GM18511 (cell line): ENCODE measurements around the gene TAF5L.
"Not testable (repeated sequence)": the region's sequence is repeated elsewhere in the genome, so short reads cannot be mapped to it uniquely, and the experiment has no call there.

Source experiments
- ATAC-seq: cut with Tn5 transposase; IDR thresholded peaks from one replicate; pipeline ENCODE4 v1.9.1; 2021; ENCODE audit warnings: mild to moderate bottlenecking, moderate library complexity; ENCODE audit not compliant: unreplicated experiment

TAF5L gene

GRCh38 chr1:229572286-229572685 lies 53.6 kb downstream of the TAF5L start:
- no peak for ATAC-seq

DNA sequence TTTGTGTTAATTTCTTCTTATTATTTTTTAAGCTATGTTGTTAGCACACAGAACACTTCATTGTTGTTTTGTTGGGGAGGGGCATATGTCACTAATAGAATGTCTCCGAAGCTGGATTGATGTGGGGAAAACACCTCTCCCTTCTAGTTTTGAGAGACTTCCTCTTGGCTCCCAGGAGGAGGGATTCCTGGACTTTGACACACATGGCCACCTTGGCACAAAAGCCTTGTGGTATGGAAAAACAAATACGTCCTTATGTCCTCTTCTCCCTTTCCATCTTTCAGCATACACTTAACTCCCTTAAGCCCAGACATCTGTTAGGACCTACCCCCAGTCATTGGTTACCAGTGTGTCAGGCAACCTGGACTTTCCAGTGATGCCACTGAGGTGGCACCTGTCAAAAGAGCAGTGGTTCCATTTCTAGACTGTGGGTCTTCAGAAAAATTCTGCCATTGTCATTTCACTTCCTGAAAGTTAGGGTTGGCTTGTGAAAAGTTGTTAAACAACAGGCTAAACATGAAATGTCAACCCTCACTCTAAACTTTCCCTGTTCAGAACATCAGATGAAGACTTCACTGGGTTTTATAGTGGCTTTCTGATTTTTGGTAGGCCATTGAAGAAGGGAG lies 54.9 kb downstream of the TAF5L start:
- no peak for ATAC-seq

DNA sequence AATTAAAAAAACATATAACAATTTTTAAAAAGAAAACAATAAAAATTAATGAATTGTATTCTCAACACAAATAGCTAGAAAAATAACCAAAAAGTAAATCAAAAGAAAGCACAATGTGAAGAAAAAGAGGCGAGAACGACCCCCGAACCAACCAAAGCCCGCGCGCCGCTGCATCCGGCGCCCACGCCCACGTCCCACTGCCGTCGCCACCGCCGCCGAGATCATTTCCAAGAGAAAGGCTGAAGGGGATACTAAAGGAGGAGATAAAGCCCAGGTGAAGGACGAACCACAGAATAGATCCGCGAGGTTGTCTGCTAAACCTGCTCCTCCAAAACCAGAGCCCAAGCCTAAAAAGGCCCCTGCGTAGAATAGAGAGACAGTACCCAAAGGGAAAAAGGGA lies 55.6 kb downstream of the TAF5L start:
- no peak for ATAC-seq

DNA sequence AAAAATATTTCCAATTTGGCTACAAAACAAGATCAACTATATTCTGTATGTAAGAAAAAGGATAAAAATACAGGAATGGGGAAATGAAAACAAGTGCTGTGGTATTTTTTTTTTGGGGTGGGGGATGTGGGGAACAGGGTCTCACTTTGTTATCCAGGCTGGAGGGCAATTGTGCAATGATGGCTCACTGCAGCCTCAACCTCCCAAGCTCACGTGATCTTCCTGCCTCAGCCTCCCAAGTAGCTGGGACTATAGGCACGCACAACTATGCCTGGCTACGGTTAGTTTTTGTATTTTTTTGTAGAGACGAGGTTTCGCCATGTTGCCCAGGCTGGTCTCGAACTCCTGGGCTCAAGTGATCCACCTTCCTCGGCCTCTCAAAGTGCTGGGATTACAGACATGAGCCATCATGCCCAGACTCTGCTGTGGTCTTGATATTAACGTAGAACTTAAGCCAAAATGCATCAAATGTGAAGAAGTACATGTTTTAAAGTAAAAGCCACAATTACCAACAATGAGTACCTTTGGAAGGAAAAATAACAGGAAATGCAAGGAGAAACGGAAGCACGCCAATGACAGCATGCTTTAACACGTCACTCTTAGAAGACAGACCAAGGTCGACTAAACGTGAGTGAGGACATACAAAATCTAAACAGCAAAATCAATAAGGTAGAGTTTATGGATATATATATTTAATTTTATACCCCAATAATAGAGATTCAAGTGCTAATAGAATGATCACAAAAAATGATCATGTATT lies 58.6 kb downstream of the TAF5L start:
- no peak for ATAC-seq

DNA sequence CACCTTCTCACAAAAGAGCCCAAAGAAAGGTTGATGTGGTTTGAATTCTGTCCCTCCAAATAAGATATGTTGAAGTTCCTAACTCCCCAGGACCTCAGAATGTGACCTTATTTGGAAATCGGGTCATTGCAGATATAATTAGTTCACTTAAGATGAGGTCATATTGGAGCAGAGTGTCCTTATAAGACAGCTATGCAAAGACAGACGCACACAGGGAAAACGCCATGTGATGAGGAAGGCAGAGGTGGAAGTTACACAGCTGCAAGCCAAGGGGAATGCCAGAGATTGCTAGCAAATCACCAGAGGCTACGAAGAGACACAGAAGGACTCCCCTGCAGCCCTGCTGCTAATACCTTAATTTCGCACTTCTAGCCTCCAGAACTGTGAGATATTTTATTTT lies 62.2 kb downstream of the TAF5L start:
- ATAC-seq, result no peak

DNA sequence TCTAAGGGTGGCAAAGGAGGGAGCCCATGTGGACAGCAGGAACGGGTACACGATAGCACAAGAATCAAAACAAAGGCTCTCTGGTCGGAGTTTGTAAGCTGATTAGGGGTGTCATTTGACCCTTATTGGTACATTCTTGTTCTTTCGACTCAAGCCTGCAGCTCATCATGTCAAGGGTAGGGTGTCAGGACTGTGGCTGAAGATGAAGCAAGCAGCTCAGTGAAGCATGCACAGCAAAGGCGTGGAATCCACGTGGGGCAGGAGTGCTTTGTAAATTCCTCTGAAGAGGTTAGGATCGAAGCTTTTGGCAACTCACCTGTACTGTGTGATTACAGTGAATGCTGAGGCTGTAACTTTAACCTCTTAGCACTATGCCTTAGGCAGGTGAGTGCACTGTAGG lies 62.7 kb downstream of the TAF5L start:
- no peak for ATAC-seq

DNA sequence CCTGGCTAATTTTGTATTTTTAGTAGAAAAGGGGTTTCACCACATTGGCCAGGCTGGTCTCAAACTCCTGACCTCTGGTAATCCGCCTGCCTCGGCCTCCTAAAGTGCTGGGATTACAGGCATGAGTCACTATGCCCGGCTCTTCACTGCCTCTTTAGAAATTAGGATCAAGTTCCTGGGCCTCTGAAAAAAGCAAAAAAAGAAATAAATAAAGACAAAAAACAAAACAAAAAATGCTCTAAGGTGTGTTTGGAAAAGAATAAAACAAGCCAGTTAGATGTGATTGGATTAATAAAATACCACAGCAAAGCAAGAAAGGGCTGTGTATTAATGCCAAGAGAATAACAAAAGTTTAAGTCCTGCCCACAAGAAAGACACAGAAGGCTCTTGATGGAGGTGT lies 63.2 kb downstream of the TAF5L start:
- ATAC-seq, result no peak

- no peak for ATAC-seq
These were observed 64.8 kb downstream of the TAF5L start for GRCh38 chr1:229561141-229561540.

DNA sequence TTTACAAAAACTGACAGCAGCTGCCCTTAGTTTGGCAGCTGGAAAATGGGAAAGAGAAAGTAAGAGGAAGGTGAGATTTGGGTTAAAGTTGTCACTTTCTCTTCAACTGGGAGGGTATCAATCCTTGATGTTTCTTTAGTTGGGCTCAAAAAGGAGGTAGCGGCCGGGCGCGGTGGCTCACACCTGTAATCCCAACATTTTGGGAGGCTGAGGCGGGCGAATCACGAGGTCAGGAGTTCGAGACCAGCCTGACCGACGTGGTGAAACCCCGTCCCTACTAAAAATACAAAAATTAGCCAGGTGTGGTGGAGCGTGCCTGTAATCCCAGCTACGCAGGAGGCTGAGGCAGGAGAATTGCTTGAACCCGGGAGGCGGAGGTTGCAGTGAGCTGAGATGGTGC lies 65.8 kb downstream of the TAF5L start:
- not testable (repeated sequence) for ATAC-seq

DNA sequence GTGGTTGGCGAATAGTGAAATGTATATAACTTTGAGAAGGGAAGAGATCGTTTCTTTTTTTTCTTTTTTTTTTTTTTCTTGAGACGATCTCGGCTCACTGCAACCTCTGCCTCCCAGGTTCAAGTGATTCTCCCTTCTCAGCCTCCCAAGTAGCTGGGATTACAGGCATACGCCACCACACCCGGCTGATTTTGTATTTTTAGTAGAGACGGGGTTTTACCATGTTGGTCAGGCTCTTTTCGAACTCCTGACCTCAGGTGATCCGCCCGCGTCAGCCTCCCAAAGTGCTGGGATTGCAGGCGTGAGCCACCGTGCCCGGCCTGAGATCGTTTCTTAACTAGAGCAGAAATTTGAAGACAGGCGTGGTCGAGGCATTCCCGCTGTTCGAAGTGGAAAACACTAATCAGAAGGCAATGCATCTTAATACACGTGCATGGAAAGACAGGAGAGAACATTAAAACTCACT lies 66.6 kb downstream of the TAF5L start:
- not testable (repeated sequence) for ATAC-seq

- peak; percentile 82 for ATAC-seq
These were observed 67.2 kb downstream of the TAF5L start, which contains the start of gene ABCB10 for GRCh38 chr1:229558460-229559335. Gene ABCB10, minus strand, starts transcription at chr1:229558707. Its CDS starts 55 bp downstream, at chr1:229558652.

GRCh38 chr1:229557913-229558414 lies 68.0 kb downstream of the TAF5L start:
- peak; percentile 38 for ATAC-seq

- ATAC-seq, result peak; percentile 25
These were observed 68.6 kb downstream of the TAF5L start for GRCh38 chr1:229557200-229557850.

- ATAC-seq, result no peak
These were observed 70.9 kb downstream of the TAF5L start for GRCh38 chr1:229554886-229555621.

DNA sequence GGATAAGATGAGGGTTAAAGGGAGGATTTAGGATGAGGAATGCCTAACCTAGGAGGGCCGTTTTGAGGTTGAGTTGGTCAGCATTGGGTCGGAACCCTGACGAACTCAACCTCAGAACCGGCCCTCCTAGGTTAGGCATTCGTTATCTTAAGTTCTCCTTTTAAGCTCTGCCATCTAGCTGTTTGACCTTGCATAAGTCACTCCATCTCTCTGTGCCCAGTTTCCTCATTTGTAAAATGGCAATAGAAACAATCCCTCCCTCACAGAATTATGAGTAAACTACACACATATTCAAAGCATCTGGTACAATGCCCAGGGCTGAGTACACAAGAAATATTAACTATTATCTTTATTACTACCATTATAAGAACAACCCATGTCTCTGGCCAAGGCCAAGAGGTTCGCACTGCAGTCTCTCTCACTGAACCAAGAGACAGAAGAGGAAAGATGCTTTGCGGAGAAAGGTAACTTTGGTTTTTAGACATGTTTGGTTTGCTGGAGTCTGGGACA lies 72.2 kb downstream of the TAF5L start:
- no peak for ATAC-seq

DNA sequence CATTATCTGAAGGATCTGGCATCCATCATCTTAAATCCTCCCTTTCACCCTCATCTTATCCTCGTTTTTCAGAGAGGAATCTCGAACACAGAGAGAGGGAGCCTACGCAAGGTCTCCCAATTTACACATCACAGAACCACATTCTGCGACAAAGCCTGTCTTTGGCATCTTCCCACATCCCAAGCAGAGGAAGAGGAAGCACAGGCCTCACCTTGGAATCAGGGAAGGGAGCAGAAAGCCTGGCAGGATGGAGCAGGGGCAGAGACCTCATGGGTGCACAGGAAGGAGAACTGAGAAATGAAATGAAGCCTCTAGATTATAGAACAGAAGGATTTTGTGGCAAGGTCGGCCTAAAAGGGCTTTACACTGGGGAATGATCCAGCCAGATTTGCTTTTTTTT lies 73.2 kb downstream of the TAF5L start:
- no peak for ATAC-seq

DNA sequence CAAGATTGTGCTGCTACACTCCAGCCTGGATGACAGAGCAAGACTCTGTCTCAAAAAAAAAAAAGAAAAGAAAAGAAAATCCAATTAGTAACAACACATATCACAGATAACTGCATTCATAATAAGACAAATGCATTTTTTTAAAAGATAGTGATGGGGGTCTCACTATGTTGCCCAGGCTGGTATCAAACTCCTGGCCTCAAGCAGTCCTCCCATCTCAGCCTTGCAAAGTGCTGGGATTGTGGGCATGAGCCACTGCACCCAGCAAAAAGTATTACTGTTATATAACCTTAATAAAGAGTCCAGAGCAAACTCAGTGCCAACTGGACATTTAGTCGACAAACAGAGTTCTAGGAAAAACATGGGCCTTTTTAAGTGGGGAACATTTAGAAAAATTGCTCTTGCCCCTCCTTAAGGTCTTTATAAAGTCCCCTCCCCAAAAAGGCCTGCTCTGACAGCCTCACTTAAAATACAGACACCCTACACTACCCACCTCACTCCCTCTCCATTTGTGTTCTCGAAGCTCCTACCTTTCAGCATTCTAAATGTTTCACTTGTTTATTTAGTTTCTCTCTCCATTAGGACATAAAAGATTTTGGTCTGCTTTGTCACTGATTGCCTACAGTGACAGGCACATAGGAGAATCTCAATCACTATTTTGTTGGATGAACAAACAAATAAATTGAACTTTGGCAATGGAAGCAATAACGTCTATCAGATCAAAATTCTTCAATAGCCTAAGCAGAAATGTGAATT lies 74.9 kb downstream of the TAF5L start:
- no peak for ATAC-seq

GRCh38 chr1:229547542-229547941 lies 78.4 kb downstream of the TAF5L start:
- no peak for ATAC-seq

- no peak for ATAC-seq
These were observed 81.3 kb downstream of the TAF5L start for GRCh38 chr1:229544587-229544986.
